ENCODE measurements around the gene TNIK. TPM values are rescaled to one million over a fixed set of nuclear protein-coding genes. Genes with fewer than 3 reads are reported as not detected.

TNIK gene
- 30.6 TPM for polyA plus RNA-seq (2012; ENCODE audit: missing spikeins)

DNA sequence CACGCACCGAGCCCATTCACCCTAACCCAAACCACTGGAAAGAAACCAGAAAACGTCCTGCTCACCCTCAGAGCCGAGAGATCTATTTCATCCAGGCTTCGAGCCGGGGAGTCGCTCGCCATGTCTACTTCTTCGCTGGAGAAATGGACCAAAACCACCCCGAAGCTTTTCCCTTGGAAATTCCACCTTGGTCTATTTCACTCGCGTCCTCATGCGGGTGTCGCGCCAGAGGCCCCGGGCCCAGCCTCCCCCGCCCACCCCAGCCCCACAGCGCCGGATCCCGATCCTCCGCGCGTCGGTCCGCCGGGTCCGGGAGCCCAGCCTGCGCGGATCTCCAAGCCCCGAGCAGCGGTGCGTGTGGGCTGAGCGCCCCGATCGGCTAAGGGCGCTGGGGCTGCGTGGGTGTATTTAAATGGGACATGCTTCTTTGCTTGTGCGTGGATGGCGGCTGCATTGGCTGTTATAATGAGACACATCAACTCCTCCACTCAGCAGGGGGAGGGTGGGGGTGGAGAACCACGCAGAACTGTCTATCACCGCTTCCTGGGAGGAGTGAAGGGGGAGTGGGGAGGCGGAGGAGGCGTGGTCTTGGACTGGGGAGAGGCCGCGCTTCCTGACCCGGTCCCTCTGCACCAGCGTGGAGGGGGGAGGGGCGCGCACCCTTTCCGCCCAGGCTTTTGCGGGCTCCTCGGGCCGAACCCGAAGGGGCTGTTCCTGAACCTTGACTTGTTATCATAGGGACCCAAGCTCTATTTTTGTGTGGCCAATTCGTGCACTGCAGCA lies at the start of gene TNIK:
Gene TNIK, minus strand, starts transcription at position 464 of the 783 bp plus-strand sequence. Its CDS starts 342 bp downstream, at position 122.
- TF ChIP-seq POLR2AphosphoS5 (IDR thresholded peaks at IDR 0.05; ENCODE audit: low read depth, low read length) (peak; percentile 75; the same call in 1 of the 2 replicates), POLR2A (IDR thresholded peaks at IDR 0.05; ENCODE audit: low read depth, low read length) (peak; percentile 78), TAF1 (IDR thresholded peaks at IDR 0.05; ENCODE audit: borderline replicate concordance, low read depth, low read length) (peak; percentile 66; the same call in 1 of the 2 replicates)
- DNase-seq (ENCODE audit: insufficient read length) (peak; percentile 78), FAIRE-seq (peak; percentile 95)

DNA sequence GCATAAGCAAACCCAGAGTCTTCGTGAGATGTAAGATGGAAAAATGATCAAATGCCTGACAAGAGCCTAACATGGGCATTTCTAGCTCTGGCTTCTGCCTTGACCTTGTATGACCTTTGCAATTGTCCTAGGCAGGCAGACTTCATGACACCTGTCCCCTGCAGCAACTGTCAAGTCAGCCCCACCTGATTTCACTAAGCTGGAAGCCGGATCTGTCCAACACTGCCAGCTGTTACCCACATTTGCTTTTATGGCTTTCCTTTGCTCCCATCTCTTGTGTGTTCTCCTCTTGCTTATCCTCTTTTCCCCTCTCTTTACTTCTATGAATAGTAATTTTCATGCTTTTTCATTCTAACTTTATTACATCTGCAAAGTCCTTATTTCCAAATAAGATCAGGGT lies 48.5 kb upstream of the TNIK start:
- FAIRE-seq (no peak), DNase-seq (ENCODE audit: insufficient read length) (no peak)
- no peak for TF ChIP-seq POLR2AphosphoS5 (IDR thresholded peaks at IDR 0.05; ENCODE audit: low read depth, low read length)
- TF ChIP-seq POLR2A (IDR thresholded peaks at IDR 0.05; ENCODE audit: low read depth, low read length): no peak
- no peak for TF ChIP-seq TAF1 (IDR thresholded peaks at IDR 0.05; ENCODE audit: borderline replicate concordance, low read depth, low read length)

DNA sequence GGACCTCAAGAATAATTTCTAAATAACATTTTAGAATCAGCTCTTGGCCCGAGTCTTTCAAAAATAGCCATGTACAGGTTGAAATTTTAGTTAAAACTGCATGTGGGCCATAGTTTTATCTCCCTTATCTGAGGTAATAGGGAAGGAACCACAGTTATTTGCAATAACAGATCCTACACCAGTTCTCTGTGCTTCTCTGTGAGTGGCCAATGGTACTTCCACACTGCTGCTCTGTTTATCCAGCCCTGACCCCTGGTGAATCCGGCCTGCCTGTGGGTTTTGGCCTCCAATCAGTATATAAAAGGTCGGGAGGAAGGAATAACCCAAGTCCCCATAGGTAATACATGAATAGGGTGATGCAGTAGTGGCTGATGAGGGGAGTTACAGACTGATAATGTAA lies 48.0 kb upstream of the TNIK start:
- no peak for FAIRE-seq
- no peak for TF ChIP-seq TAF1 (IDR thresholded peaks at IDR 0.05; ENCODE audit: borderline replicate concordance, low read depth, low read length)
- TF ChIP-seq POLR2A (IDR thresholded peaks at IDR 0.05; ENCODE audit: low read depth, low read length): no peak
- no peak for TF ChIP-seq POLR2AphosphoS5 (IDR thresholded peaks at IDR 0.05; ENCODE audit: low read depth, low read length)
- no peak for DNase-seq (ENCODE audit: insufficient read length)

DNA sequence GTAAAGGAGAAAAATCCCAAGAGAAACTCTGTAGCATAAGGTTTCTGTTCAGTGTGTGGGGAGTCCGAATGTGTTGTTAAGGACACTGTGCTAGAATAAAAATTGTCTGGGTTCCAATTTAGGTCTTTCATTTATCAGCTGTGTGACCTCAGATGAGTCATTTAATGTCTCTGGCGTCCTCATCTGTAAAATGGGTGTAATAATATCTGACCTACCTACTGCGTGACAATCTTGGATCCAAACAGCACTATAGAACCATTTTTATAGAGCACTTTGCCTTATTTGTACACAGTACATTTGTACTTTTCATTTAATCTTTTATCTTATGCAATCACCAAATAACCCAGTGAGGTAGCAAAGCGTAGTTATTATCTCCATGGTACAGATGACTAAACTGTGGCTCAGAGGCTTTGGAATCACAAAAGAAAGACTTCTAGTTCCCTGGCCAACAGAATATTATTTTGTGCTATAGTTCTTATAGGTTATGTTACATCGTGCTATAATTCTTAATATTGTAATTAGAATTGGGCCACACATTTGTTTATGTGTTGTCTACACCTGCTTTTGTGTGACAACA lies 46.6 kb upstream of the TNIK start:
- FAIRE-seq (no peak), DNase-seq (ENCODE audit: insufficient read length) (no peak)
- TF ChIP-seq TAF1 (IDR thresholded peaks at IDR 0.05; ENCODE audit: borderline replicate concordance, low read depth, low read length): no peak
- no peak for TF ChIP-seq POLR2A (IDR thresholded peaks at IDR 0.05; ENCODE audit: low read depth, low read length)
- no peak for TF ChIP-seq POLR2AphosphoS5 (IDR thresholded peaks at IDR 0.05; ENCODE audit: low read depth, low read length)

DNA sequence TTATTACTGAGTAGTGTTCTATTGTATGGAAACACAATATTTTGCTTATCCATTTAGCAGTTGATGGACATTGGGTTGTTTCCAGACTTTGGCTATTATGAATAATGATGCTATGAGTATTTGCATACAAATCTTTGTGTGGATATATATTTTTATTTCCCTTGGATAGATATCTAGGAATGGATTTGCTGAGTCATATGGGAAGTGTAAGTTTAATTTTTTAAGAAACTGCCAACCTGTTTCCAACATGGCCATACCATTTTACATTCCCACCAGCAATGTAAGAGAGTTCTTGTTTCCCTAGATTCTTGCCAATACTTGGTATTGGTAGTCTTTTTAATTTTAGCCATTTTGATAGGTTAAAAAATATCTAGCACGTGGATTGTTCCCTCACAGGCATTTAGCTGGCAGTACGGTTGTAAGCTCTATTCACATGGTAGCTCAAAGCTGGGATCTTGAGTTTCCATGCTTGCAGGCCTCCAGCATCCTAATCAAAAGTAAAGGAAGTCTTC lies 45.7 kb upstream of the TNIK start:
- no peak for FAIRE-seq
- DNase-seq (ENCODE audit: insufficient read length): no peak
- TF ChIP-seq TAF1 (IDR thresholded peaks at IDR 0.05; ENCODE audit: borderline replicate concordance, low read depth, low read length) (no peak), POLR2A (IDR thresholded peaks at IDR 0.05; ENCODE audit: low read depth, low read length) (no peak), POLR2AphosphoS5 (IDR thresholded peaks at IDR 0.05; ENCODE audit: low read depth, low read length) (no peak)

DNA sequence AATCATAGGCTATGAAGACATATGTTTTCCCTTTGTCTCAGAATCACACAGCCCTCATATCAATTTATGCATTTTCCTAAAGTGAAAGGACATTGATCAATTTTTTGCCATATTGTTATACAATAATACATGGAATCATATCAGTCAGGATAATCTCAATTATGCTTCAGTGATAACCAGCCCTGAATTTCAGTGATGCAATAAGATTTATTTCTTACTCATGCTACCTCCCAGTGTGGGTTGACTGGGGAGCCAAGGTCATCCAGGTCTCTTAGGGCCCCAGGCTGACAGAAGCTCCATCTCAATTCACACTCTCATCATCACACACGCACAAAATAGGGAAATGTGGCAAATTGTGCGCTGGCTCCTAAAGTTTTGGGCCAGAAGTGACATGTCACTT lies 44.2 kb upstream of the TNIK start:
- TF ChIP-seq TAF1 (IDR thresholded peaks at IDR 0.05; ENCODE audit: borderline replicate concordance, low read depth, low read length): no peak
- no peak for TF ChIP-seq POLR2A (IDR thresholded peaks at IDR 0.05; ENCODE audit: low read depth, low read length)
- TF ChIP-seq POLR2AphosphoS5 (IDR thresholded peaks at IDR 0.05; ENCODE audit: low read depth, low read length): no peak
- no peak for FAIRE-seq
- no peak for DNase-seq (ENCODE audit: insufficient read length)

DNA sequence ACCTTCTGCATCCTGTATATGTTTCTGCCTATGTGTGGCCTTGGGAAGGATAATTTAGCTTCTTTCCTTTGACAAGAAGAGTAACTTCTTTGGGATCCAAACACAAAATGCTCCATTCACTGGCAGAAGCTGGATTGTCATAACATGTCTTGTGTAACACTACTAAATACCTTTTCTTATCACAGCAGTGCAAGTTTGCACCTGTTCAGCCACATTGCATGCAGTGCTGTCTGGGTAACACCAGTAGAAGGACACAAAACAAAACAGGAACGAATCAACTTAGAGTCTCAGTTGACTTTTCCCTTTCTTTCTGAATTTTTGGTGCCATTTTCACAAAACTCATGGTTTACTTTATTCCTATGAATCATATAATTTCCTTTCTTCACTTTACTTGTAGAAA lies 43.6 kb upstream of the TNIK start:
- FAIRE-seq (no peak), DNase-seq (ENCODE audit: insufficient read length) (no peak)
- TF ChIP-seq POLR2A (IDR thresholded peaks at IDR 0.05; ENCODE audit: low read depth, low read length) (no peak), POLR2AphosphoS5 (IDR thresholded peaks at IDR 0.05; ENCODE audit: low read depth, low read length) (no peak), TAF1 (IDR thresholded peaks at IDR 0.05; ENCODE audit: borderline replicate concordance, low read depth, low read length) (no peak)

DNA sequence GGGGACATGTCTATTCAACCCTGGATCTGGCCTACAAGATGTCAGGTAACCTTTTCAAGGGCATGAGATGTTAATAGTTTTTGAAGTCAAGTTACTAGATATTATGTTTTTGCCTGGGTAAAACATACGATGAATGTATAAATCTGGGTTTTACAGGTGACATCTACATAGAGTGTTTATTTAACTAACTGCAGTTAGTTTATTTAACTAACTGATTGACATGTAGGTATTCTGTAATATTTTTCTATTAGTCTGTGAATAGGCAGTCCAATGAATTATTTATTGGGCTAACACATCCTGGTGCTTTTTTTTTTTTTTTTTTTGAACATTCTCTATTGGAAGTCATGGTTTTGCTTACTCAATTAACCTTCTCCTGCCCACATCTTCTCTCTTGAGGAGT lies 38.7 kb upstream of the TNIK start:
- TF ChIP-seq POLR2A (IDR thresholded peaks at IDR 0.05; ENCODE audit: low read depth, low read length) (no peak), TAF1 (IDR thresholded peaks at IDR 0.05; ENCODE audit: borderline replicate concordance, low read depth, low read length) (no peak), POLR2AphosphoS5 (IDR thresholded peaks at IDR 0.05; ENCODE audit: low read depth, low read length) (no peak)
- no peak for FAIRE-seq
- DNase-seq (ENCODE audit: insufficient read length): no peak

DNA sequence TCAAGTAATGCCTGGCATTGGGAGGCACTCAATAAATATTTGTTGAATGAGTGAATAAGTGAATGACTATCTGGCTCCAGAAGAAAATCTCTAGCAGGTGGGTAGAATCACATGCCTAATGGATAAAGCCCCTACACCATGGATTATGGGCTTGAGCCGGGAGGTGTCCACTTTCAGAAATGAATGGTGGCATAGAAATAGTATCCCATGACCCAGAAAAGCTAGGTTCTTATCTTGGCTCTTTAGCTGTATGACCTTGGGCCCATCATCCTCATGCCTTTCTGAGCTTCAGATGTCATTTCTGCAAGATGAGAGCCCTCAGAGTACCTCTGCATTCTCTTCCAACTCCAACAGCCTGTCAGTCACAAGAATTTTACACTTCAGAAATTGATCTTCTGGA lies 37.3 kb upstream of the TNIK start:
- FAIRE-seq: no peak
- no peak for TF ChIP-seq POLR2A (IDR thresholded peaks at IDR 0.05; ENCODE audit: low read depth, low read length)
- no peak for TF ChIP-seq TAF1 (IDR thresholded peaks at IDR 0.05; ENCODE audit: borderline replicate concordance, low read depth, low read length)
- no peak for DNase-seq (ENCODE audit: insufficient read length)

DNA sequence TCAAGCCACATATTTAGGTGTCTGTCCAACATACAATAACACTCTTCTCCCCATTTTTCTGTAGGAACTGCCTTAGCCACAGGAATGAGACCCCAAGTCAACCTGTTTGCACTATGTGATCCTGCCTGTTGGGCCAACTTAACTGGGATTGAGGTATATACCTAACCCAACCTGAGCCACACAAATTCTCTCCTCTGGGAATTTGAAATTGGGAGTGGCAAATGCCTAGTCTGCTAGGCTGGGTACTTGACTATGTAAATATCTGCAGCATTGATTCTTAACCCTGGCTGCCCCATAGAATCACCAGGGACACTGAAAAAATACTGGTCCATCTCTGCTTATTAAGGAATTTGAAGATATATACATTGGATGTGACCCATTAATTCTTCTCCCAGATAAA lies 35.2 kb upstream of the TNIK start:
- TF ChIP-seq POLR2AphosphoS5 (IDR thresholded peaks at IDR 0.05; ENCODE audit: low read depth, low read length): no peak
- TF ChIP-seq TAF1 (IDR thresholded peaks at IDR 0.05; ENCODE audit: borderline replicate concordance, low read depth, low read length): no peak
- TF ChIP-seq POLR2A (IDR thresholded peaks at IDR 0.05; ENCODE audit: low read depth, low read length): no peak
- FAIRE-seq: no peak
- DNase-seq (ENCODE audit: insufficient read length): no peak

DNA sequence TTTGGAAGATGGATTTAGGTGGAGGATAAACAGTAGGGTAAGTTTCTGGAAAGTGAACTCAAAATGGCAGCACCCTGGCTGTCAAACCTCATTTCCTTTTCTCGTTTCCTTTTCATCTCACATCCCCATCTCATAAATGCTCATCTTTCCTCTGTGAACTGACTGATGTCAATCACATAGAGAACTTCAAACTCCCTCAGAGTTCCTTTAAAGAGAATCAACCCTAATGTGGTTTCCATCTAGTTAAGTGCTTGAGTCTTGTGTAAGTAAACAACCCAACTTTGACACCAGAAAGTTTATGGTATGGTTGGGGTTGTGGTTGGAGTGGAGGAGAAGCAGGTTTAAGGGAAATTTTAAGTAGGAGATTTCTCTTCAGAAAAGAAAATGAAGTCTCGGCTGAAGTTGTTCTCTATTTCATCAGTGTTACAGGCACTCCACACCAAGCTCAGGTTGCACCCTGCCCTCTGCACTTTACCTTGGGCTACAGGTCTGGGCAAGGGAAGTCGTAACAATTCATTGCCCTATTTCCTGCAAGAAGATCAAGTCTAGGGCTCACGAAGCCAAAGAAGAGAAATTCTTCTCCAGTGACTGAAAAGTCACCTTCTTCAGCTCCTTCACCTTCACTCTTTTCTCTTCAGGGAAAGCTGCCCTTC lies 34.4 kb upstream of the TNIK start:
- no peak for TF ChIP-seq TAF1 (IDR thresholded peaks at IDR 0.05; ENCODE audit: borderline replicate concordance, low read depth, low read length)
- TF ChIP-seq POLR2A (IDR thresholded peaks at IDR 0.05; ENCODE audit: low read depth, low read length): no peak
- TF ChIP-seq POLR2AphosphoS5 (IDR thresholded peaks at IDR 0.05; ENCODE audit: low read depth, low read length): no peak
- DNase-seq (ENCODE audit: insufficient read length): no peak
- FAIRE-seq: no peak

Measured in GM12892 (cell line).